Endothelial cell of umbilical vein (primary cell): ENCODE measurements around the gene CCNT1. TPM values are rescaled to one million over a fixed set of nuclear protein-coding genes. Genes with fewer than 3 reads are reported as not detected.

Experiments used
- BruUV-seq: library from RNA; stranded (reverse); fragments of 400-500 nt; replicated peaks from 2 replicates; lab custom pipeline; 2021; lab: Mats Ljungman, UMichigan
- CTCF ChIA-PET: fragments of 300-600, 350-600 bp; sonication (Branson Sonifier 250); formaldehyde crosslinking; loops from one replicate; lab custom pipeline; 2021; ENCODE audit warnings: antibody characterized with exemption, inconsistent platforms; lab: Charles Lee
- POLR2A ChIA-PET: fragments of 300-600, 350-600 bp; sonication (Branson Sonifier 250); formaldehyde crosslinking; loops from one replicate; lab custom pipeline; 2021; ENCODE audit warnings: antibody characterized with exemption, inconsistent platforms; lab: Charles Lee
- DNase-seq: peaks from one replicate; pipeline ENCODE4 v3.0.0-alpha.2; 2011; ENCODE audit warnings: low read depth, low spot score
- FAIRE-seq: peaks from 2 replicates; lab custom pipeline; 2011; peaks lifted over from hg19 to GRCh38; lab: Jason Lieb, UNC
- H2AFZ ChIP-seq: 2 replicates; pipeline ENCODE4 v1.6.0; 2012; ENCODE audit warnings: low read depth, low read length, control low read depth, inconsistent platforms
- H3K27ac ChIP-seq: 2 replicates; pipeline ENCODE4 v1.5.1; 2011; ENCODE audit warnings: low read depth, mild to moderate bottlenecking, control low read depth, low read length, moderate library complexity; ENCODE audit not compliant: insufficient read depth
- H3K27me3 ChIP-seq, 2 experiments: 2 replicates each; pipeline versions ENCODE4 v1.6.0 to v1.6.1; 2011; ENCODE audit warnings: low read length in 2 of 2, mixed read lengths in 1 of 2; ENCODE audit not compliant: control insufficient read depth in 2 of 2, insufficient read depth in 2 of 2
- H3K36me3 ChIP-seq, 2 experiments: 2 replicates in 1 of 2; 3 replicates in 1 of 2; pipeline ENCODE4 v1.5.1; 2011; ENCODE audit warnings: low read length in 2 of 2, mild to moderate bottlenecking in 1 of 2, moderate library complexity in 1 of 2; ENCODE audit not compliant: control insufficient read depth in 2 of 2, insufficient read depth in 2 of 2; ENCODE audit errors: extremely low read depth in 1 of 2
- H3K4me1 ChIP-seq: 3 replicates; pipeline ENCODE4 v1.5.1; 2011; ENCODE audit warnings: mild to moderate bottlenecking, low read length; ENCODE audit not compliant: control insufficient read depth, insufficient read depth; ENCODE audit errors: extremely low read depth
- H3K4me2 ChIP-seq: 2 replicates; pipeline ENCODE4 v1.6.1; 2011; ENCODE audit warnings: low read length, control low read depth, mixed read lengths; ENCODE audit not compliant: insufficient read depth
- H3K4me3 ChIP-seq, 3 experiments: fragments of 200-600 bp in 1 of 3; sonication (generic), shearing (Covaris generic) in 1 of 3; replicated peaks in 1 of 3; 2 replicates each; pipeline ENCODE4 v1.5.1; 2011 to 2016; ENCODE audit warnings: control low read depth in 3 of 3, low read length in 3 of 3, mild to moderate bottlenecking in 2 of 3, inconsistent platforms in 1 of 3, low read depth in 1 of 3, moderate library complexity in 1 of 3; ENCODE audit not compliant: insufficient read depth in 1 of 3
- H3K79me2 ChIP-seq: 2 replicates; pipeline ENCODE4 v1.6.0; 2012; ENCODE audit warnings: low read length, inconsistent platforms; ENCODE audit not compliant: control insufficient read depth, insufficient read depth
- H3K9ac ChIP-seq: replicated peaks from 2 replicates; pipeline ENCODE3; 2011; ENCODE audit warnings: low read length, control low read depth; ENCODE audit not compliant: insufficient read depth; ENCODE audit errors: extremely low read depth
- H3K9me1 ChIP-seq: replicated peaks from 3 replicates; pipeline ENCODE4 v1.6.0; 2011; ENCODE audit warnings: mild to moderate bottlenecking, low read length; ENCODE audit not compliant: control insufficient read depth, insufficient read depth; ENCODE audit errors: extremely low read depth
- H3K9me3 ChIP-seq: replicated peaks from 2 replicates; pipeline ENCODE4 v1.5.1; 2012; ENCODE audit warnings: low read length, inconsistent platforms; ENCODE audit not compliant: control insufficient read depth, insufficient read depth
- H4K20me1 ChIP-seq: replicated peaks from 2 replicates; pipeline ENCODE3; 2011; ENCODE audit warnings: mild to moderate bottlenecking, low read length; ENCODE audit not compliant: control insufficient read depth, insufficient read depth; ENCODE audit errors: extremely low read depth
- CTCF ChIP-seq, 2 donors: IDR thresholded peaks; 1 replicate in 1 of 2; 2 replicates in 1 of 2; pipeline ENCODE4 v1.5.1; 2011; ENCODE audit warnings: low read length in 2 of 2, mild to moderate bottlenecking in 2 of 2, moderate library complexity in 2 of 2, control low read depth in 1 of 2, inconsistent platforms in 1 of 2, low read depth in 1 of 2; ENCODE audit not compliant: insufficient read depth in 1 of 2; ENCODE audit errors: extremely low read depth in 1 of 2
- EZH2 ChIP-seq: IDR thresholded peaks from 2 replicates; pipeline ENCODE4 v1.6.1; 2012; ENCODE audit warnings: borderline replicate concordance, low read depth, mild to moderate bottlenecking, moderate library complexity, low read length, inconsistent platforms; ENCODE audit not compliant: severe bottlenecking
- POLR2A ChIP-seq: IDR thresholded peaks from 2 replicates; pipeline ENCODE4 v1.6.1; 2012; ENCODE audit warnings: low read depth, mild to moderate bottlenecking, control low read depth, low read length
- dilution Hi-C: fragments of 300-500 bp; cut with MboI; formaldehyde crosslinking; loops from one replicate; pipeline ENCODE4 v1.15.0; 2019; ENCODE audit warnings: low sequenced_read_pairs; ENCODE audit not compliant: extremely low pct_ligation_motif_present
- intact Hi-C: fragments of 100-400 bp; cut with micrococcal nuclease; formaldehyde crosslinking; loops from one replicate; pipeline ENCODE4 v1.10.0; 2022
- polyA plus RNA-seq, 4 experiments: library from polyadenylated mRNA; depleted of rRNA in 3 of 4; stranded (reverse) in 3 of 4; unstranded in 1 of 4; fragments of >200 nt; gene quantifications; 2 replicates each; pipeline versions ENCODE4 v1.2.1 to v1.2.3, GENCODE V29; 2011 to 2012; ENCODE audit warnings: missing spikeins in 1 of 4
- total RNA-seq: library from RNA; stranded (reverse); gene quantifications from 2 replicates; pipeline ENCODE4 v1.2.3, GENCODE V29; 2021

Gene CCNT1
- total and polyA plus RNA-seq, 2 donors (not counting 3 experiments of a cell fraction or from before 2014, with no cell fraction given): 10.6 to 33.0 TPM

GRCh38 chr12:48750215-48750614 is 33.7 kb upstream of the CCNT1 start:
- no peaks in the 10 kb centered on the region for H3K9me1 ChIP-seq
- ChIA-PET POLR2A (no interaction called here), CTCF (interaction anchor here (0.9 to 17.1 kb wide), 3 partner anchors 19 to 65 kb away, joined by 4 to 606 read pairs (median 5); partner anchors contain the start of gene ADCY6)
- dilution Hi-C loops: no loop called here
- no peaks in the 10 kb centered on the region for H3K79me2 ChIP-seq
- DNase-seq: no peak
- no peaks in the 10 kb centered on the region for H3K4me1 ChIP-seq
- BruUV-seq: no TSS peak
- no peak overlapping the region for H3K9ac ChIP-seq
- no peaks in the 10 kb centered on the region for H3K9me3 ChIP-seq
- H3K4me3 ChIP-seq: no peak overlapping the region
- FAIRE-seq: no peak
- no peaks in the 10 kb centered on the region for H3K36me3 ChIP-seq
- no peak overlapping the region for H2AFZ ChIP-seq
- no peaks in the 10 kb centered on the region for H4K20me1 ChIP-seq
- TF ChIP-seq POLR2A: no peak
- intact Hi-C loops: no loop called here
- peaks cover 4 to 8% of the 10 kb centered on the region in 2 experiments for H3K27me3 ChIP-seq
- H3K27ac ChIP-seq: no peak overlapping the region
- H3K4me2 ChIP-seq: no peak overlapping the region

GRCh38 chr12:48744251-48745008 is 27.9 kb upstream of the CCNT1 start:
- DNase-seq: no peak
- no peak for FAIRE-seq
- dilution Hi-C loops (no loop called here), intact Hi-C loops (no loop called here)
- Histone ChIP-seq H3K27ac (no peak overlapping the region), H3K79me2 (no peaks in the 10 kb centered on the region), H3K9ac (no peak overlapping the region), H3K4me3 (no peak overlapping the region), H3K27me3 (peaks cover 8 to 16% of the 10 kb centered on the region in 2 experiments), H2AFZ (no peak overlapping the region), H3K9me3 (no peaks in the 10 kb centered on the region), H3K4me1 (no peaks in the 10 kb centered on the region), H3K4me2 (no peak overlapping the region), H3K9me1 (no peaks in the 10 kb centered on the region), H4K20me1 (no peaks in the 10 kb centered on the region), H3K36me3 (no peaks in the 10 kb centered on the region)
- no TSS peak for BruUV-seq
- ChIA-PET CTCF (interaction anchor here (1.6 to 2.2 kb wide), 2 partner anchors 9 kb away, joined by 4 to 6 read pairs; no protein-coding TSS in a partner anchor), POLR2A (no interaction called here)
- TF ChIP-seq EZH2 (no peak), POLR2A (no peak), CTCF (IDR thresholded peaks at IDR 0.05; ENCODE audit: extremely low read depth in 1 of 2, insufficient read depth in 1 of 2, low read depth in 1 of 2, low read length in 2 of 2) (no peak)
